ENCODE results near the gene TRIM36.

TRIM36 gene

GRCh38 chr5:115166744-115167393 lies 2.8 kb downstream of the TRIM36 start:
- DNase-seq, result no peak

DNA sequence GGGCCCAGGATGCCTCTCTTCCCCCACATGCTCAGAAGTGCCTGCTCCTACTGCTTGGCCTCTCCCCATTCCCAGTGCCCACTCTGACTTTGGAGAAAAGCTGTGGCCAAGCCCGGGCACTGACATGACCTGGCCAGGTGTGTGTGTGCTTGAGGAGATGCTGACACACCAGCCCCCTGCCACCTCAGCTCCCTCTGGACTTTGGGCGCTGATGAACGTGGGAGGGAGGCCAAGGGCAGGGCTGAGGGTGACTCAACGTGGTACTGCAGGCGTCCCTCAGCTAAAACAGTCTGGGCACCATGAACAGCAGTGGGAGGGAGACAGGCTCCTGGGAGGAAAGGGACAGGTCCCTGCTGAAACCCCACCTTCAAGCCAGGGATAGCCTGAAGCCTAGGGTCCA lies 3.9 kb downstream of the TRIM36 start:
- DNase-seq, result no peak

- no peak for DNase-seq
These were observed 8.7 kb downstream of the TRIM36 start for GRCh38 chr5:115160975-115161475.

GRCh38 chr5:115151208-115151805 lies 18.4 kb downstream of the TRIM36 start:
- DNase-seq, result no peak

GRCh38 chr5:115150512-115150911 lies 19.2 kb downstream of the TRIM36 start:
- DNase-seq, result no peak

GRCh38 chr5:115147052-115147451 lies 22.7 kb downstream of the TRIM36 start:
- no peak for DNase-seq

DNA sequence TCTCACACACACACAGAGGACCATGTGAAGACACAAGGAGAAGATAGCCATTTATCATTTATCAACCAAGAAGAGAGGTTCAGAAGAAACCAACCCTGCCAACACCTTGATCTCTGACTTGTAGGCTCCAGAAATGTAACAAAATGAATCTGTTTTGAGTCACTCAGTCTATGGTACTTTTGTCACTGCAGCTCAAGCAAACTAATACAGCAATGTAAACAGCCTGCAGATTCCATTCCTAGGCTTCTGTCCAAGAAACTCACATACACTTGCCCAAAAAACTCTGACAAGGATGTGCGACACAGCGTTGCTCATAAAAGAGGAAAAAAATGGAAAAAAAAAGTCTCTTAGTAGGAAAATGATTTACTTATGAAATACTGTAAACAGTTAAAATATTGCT lies 33.4 kb downstream of the TRIM36 start:
- DNase-seq, result no peak

DNA sequence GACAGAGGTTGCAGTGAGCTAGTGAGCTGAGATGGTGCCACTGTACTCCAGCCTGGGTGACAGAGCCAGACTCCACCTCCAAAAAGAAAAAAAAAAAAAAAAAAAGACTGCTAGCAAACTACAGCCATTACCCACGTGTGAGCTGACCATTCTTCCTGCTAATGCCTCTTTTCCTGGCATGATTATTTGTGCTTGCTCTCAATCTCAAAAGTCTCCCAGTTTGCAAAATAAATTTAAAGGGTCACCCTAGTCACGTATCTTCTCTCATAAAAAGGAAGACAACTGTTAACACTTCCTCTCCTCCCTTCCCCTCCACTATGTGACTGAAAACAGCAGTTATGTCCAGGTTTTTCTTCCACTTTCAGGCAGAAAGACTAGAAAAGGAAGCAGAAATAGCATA lies 37.2 kb downstream of the TRIM36 start:
- DNase-seq, result no peak

DNA sequence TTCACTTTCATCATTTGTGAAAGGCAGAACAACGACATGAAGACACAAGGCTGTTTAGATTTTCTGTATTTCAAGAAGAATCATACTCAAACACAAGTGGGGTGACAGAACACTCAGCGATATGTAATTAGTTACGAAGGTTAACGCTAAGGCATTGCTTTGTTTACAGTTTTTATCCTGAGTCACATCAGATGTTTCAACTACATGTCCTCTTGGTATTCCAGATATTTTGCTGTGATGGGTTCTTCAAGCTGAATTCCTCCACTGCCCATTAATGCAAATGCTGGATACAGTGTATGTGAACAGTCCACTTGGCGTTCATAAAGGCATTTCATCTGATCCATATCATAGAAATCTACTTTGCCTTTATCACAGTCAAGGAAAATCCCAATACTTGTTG lies 43.4 kb downstream of the TRIM36 start:
- DNase-seq, result no peak

DNA sequence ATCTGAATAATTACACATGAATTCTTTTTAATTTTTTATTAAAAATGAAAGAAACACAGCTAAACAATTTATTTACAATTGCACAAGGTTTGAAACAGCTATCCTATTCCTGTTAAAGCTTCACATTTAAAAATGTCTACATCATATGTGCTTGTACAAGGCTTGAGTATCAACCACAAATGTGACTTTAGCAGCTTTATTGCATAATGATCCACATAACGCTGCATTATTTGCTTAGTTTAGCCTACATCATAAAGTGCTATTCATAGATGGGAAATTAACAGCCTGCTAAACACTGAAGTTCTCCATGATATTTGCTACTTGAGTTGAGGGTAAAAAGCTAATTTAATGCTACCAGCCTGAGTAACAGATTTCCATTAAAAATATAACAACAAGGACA lies 45.0 kb downstream of the TRIM36 start:
- no peak for DNase-seq

DNA sequence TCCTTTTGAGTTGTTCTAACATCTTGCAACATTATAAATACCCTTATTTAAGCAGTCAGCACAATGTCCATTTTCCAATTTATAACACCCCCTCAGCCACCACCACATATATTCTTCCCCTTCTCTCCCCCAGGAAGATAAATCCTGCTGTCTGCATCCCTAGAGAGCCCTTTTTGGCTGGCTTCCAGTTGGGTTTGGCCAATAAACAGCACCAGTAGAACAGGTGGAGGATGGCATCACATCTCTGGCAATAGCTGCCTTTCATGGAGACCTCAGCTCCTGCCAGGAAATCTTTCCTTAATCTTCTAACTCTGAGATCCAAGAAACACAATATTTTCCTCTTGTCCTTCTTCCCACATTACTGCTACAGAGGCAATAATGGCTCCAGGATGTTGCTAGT lies 53.7 kb downstream of the TRIM36 start:
- no peak for DNase-seq

GRCh38 chr5:115109840-115110239 lies 59.9 kb downstream of the TRIM36 start:
- DNase-seq, result no peak

- no peak for DNase-seq
These were observed 60.4 kb downstream of the TRIM36 start for GRCh38 chr5:115109356-115109755.

GRCh38 chr5:115100319-115100955 lies 69.3 kb downstream of the TRIM36 start:
- no peak for DNase-seq

DNA sequence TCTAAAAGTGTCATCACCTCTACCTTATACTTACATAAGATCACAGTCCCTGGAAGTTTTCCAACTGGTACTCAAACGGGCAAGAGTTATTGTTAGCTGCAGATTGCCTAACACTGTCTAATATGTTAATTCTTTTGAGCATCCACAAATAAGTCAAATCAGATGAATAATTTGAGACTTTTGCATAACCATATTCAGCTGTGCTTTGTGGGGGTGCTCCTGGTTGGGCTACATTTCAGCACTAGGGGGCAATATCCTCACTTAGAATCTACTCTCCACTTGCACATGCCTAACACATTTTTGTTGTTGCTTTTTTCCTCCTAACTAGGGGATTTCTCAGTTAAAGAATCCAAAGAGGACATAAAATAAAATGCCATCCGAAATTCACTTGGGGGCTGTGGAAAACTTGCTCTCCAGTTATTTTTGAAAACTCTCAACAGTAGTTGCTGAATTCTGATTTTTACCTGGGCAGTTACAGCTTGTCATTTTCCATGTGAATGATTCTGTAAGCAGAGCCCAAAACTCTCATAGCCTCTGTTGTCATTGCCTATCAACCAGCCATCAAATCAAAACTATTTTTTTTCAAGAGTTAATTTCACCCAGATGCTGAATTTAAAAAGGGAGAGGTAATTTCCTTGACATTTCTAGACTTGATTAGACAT lies 71.5 kb downstream of the TRIM36 start:
- DNase-seq, result no peak

- DNase-seq, result no peak
These were observed 72.5 kb downstream of the TRIM36 start for GRCh38 chr5:115097236-115097635.

DNA sequence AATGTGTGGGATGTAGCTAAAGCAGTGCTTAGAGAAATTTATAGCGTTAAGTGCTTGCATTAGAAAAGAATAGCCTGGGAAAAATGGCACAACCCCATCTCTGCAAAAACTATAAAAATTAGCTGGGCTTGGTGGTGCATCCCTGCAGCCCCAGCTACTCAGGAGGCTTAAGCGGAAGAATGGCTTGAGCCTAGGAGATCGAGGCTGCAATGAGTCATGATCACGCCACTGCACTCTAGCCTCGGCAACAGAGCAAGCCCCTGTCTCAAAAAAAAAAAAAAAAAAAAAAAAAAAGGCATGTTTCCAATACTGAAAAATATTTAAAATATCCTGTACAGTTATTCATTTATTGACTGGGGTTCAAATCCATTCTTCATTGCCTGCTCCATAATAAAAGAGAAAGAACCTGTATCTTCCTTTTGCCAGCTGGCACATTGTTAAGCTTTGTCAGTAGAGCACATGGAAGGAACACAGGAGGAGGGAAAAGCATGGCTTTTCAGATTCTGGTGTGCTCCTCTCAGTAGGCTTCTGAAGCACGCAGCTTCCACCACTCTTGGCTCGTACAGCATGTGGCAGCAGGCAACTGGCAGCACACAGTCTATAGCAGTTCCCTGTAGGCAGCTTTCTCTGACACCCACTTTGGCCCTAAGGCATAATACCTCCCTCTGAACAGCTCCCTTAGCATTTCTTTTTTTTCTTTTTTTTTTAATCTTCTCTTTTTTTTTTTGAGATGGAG lies 73.5 kb downstream of the TRIM36 start:
- no peak for DNase-seq

DNA sequence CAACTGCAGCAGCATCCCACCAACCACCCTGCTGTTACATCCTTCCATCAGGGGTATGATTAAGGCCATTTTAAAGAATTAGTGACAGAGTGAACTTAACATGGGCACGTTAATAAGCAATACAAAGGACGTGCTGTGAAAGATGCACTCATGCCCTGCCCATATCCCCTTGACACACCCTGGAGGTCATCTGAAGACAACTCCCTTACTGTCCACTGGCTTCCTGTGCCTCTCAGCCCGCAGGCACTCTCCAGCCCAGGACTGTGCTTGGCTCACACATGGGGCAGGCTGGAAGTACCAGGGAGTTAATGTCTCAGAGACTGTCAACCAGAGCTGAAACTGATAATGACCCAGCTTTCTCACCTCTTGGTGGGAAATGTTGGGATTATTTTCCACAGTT lies 81.8 kb downstream of the TRIM36 start:
- DNase-seq, result no peak

DNA sequence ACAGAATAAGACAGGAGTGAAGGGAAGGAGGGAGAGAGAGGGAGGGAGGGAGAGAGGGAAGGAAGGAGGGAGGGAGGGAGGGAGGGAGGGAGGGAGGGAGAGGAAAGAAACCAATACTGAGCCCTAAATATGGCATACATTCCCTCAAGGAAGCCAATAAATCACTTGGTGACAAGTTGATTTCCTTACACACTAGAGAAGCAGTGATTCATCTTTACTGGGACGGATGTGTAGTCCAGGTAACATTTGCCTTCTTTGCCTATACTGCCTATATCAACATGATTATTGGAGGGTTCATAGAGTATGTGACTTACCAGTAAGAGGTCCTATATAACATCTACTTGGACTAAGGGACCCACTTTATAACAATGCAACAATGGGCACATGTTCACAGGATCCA lies 83.2 kb downstream of the TRIM36 start:
- DNase-seq, result no peak

DNA sequence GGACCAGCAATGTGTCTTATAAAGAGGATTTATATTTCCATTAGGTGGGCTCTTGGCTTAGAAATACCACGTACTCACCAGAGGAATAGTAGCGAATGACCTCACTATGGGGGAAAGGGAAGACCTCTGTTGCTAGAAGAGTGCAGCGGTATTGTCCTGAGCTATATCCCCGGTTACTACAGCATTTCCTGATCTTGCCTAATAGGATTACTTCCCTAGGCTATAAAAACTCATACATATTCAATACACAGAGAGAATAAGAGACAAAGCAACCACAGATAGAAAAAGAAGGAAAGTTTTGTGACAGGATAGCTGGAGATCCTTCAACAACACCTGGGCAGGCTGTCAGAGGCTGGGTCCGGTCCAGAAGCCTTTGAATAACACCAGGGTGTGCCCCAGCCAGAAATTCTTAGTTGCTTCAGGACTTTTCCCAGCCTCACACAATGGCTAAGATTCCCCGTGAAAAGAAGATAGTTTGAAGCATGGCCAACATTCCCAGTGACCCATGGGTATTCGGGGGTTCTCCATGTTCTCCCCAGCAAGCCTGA lies 85.4 kb downstream of the TRIM36 start:
- no peak for DNase-seq

DNA sequence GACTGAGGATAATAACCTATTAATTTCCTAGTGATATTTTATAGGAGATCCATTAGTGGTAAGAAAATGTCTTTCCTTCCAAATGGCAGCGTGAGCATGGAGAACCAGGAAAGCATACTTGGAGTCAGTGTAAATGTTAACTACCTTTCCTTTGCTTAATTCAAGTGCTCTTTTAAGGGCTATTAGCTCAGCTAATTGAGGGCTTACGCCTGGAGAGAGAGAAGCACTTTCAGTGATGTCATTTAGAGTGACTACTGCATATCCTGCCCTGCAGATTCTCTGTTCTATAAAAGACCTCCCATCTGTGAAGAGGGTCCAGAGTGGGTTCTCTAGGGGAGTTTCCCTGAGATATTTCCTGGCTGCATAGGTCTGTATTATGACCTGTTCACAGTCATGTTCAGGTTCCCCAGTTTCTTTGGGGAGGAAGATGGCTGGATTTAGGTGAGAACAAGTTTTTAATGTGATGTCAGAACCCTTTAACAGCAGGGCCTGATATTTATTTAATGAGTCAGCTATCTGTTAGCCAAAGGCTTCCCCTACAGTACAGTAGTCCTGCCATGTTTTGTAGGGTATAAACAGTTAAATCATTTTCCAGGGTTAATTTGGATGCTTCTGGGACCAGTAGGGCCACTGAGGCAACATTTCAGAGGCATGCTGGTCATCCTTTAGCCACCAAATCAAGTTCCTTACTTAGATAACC lies 89.6 kb downstream of the TRIM36 start:
- no peak for DNase-seq
